ENCODE results near the gene BMAL1.

BMAL1 gene

GRCh38 chr11:13291361-13291760 lies 13.8 kb downstream of the BMAL1 start:
- no peak for DNase-seq (ENCODE audit: low read depth in 2 of 2)

GRCh38 chr11:13291800-13292199 lies 14.2 kb downstream of the BMAL1 start:
- no peak for DNase-seq (ENCODE audit: low read depth in 2 of 2)

- DNase-seq (ENCODE audit: low read depth in 2 of 2): no peak
Measured at GRCh38 chr11:13292970-13293369, 15.4 kb downstream of the BMAL1 start.

- DNase-seq (ENCODE audit: low read depth in 2 of 2): no peak
Measured at GRCh38 chr11:13294178-13294577, 16.6 kb downstream of the BMAL1 start.

- no peak for DNase-seq (ENCODE audit: low read depth in 2 of 2)
Measured at GRCh38 chr11:13294771-13295579, 17.4 kb downstream of the BMAL1 start.

GRCh38 chr11:13297308-13297916 lies 19.8 kb downstream of the BMAL1 start:
- DNase-seq (ENCODE audit: low read depth in 2 of 2): no peak

- DNase-seq (ENCODE audit: low read depth in 2 of 2): no peak
Measured at GRCh38 chr11:13297917-13298356, 20.3 kb downstream of the BMAL1 start.

GRCh38 chr11:13298765-13299164 lies 21.2 kb downstream of the BMAL1 start:
- DNase-seq (ENCODE audit: low read depth in 2 of 2): no peak

GRCh38 chr11:13301522-13301921 lies 23.9 kb downstream of the BMAL1 start:
- no peak for DNase-seq (ENCODE audit: low read depth in 2 of 2)

- DNase-seq (ENCODE audit: low read depth in 2 of 2): no peak
Measured at GRCh38 chr11:13302420-13302958, 24.9 kb downstream of the BMAL1 start.

- no peak for DNase-seq (ENCODE audit: low read depth in 2 of 2)
Measured at GRCh38 chr11:13303668-13304649, 26.4 kb downstream of the BMAL1 start.

- DNase-seq (ENCODE audit: low read depth in 2 of 2): no peak
Measured at GRCh38 chr11:13304655-13305335, 27.2 kb downstream of the BMAL1 start.

- DNase-seq (ENCODE audit: low read depth in 2 of 2): no peak
Measured at GRCh38 chr11:13308704-13309103, 31.1 kb downstream of the BMAL1 start.

GRCh38 chr11:13309156-13309555 lies 31.6 kb downstream of the BMAL1 start:
- no peak for DNase-seq (ENCODE audit: low read depth in 2 of 2)

- DNase-seq (ENCODE audit: low read depth in 2 of 2): no peak
Measured at GRCh38 chr11:13310443-13310842, 32.9 kb downstream of the BMAL1 start.

GRCh38 chr11:13311570-13311969 lies 34.0 kb downstream of the BMAL1 start:
- DNase-seq (ENCODE audit: low read depth in 2 of 2): no peak

- no peak for DNase-seq (ENCODE audit: low read depth in 2 of 2)
Measured at GRCh38 chr11:13313005-13313819, 35.6 kb downstream of the BMAL1 start.

- DNase-seq (ENCODE audit: low read depth in 2 of 2): no peak
Measured at GRCh38 chr11:13314676-13315394, 37.2 kb downstream of the BMAL1 start.

- DNase-seq (ENCODE audit: low read depth in 2 of 2): no peak
Measured at GRCh38 chr11:13315517-13316432, 38.2 kb downstream of the BMAL1 start.

Measured in stimulated activated CD8-positive, alpha-beta memory T cell treated with anti-CD3 and anti-CD28 coated beads, Interleukin-2, amount 100 ng/mL, for 48 hours (primary cell).